Gastrocnemius medialis (tissue), 4 donors: Measurements from ENCODE around the gene MED9. TPM values are rescaled to one million over a fixed set of nuclear protein-coding genes. Genes with fewer than 3 reads are reported as not detected.

ENCODE experiments used
- ATAC-seq, 2 donors: fragments of 150-250 bp; one replicate each; pipeline ENCODE4 v1.9.1; 2016
- DNase-seq, 2 donors: peaks; one replicate each; pipeline ENCODE4 v3.0.0-alpha.2; 2019
- H3K27ac ChIP-seq, 4 donors: fragments of 200-600 bp; sonication (generic); 1 replicate in 1 of 4; 2 replicates in 3 of 4; pipeline ENCODE4 v1.5.1; 2016 to 2018; ENCODE audit warnings: mild to moderate bottlenecking in 2 of 4, moderate library complexity in 1 of 4
- H3K27me3 ChIP-seq, 3 donors: fragments of 200-600 bp; sonication (generic) in 2 of 3; 1 replicate in 1 of 3; 2 replicates in 2 of 3; pipeline versions ENCODE4 v1.5.1 to v1.6.0; 2016 to 2019; ENCODE audit warnings: mild to moderate bottlenecking in 1 of 3, moderate library complexity in 1 of 3
- H3K36me3 ChIP-seq, 2 donors: fragments of 200-600 bp; sonication (generic) in 1 of 2; one replicate each; pipeline ENCODE4 v1.5.1; 2017 to 2018
- H3K4me1 ChIP-seq, 2 donors: fragments of 200-600 bp; sonication (generic) in 1 of 2; one replicate each; pipeline ENCODE4 v1.5.1; 2016 to 2017; ENCODE audit warnings: mild to moderate bottlenecking in 2 of 2
- H3K4me3 ChIP-seq, 4 donors: fragments of 200-600 bp; sonication (generic) in 3 of 4; 1 replicate in 1 of 4; 2 replicates in 3 of 4; pipeline ENCODE4 v1.5.1; 2016 to 2019; ENCODE audit warnings: mild to moderate bottlenecking in 2 of 4
- H3K9me3 ChIP-seq, 3 donors: fragments of 200-600 bp; sonication (generic) in 2 of 3; 1 replicate in 1 of 3; 2 replicates in 2 of 3; pipeline ENCODE4 v1.5.1; 2016 to 2019
- POLR2A ChIP-seq, 2 donors: fragments of 450-650 bp; IDR thresholded peaks; one replicate each; pipeline ENCODE4 v1.6.1; 2017; ENCODE audit warnings: antibody characterized with exemption in 2 of 2, mild to moderate bottlenecking in 2 of 2, moderate library complexity in 2 of 2
- in situ Hi-C, 4 donors: fragments of 200-750 bp; cut with MboI; loops; one replicate each; pipeline versions ENCODE4 v1.15.0 to v1.8.0; 2017; ENCODE audit warnings: low sequenced_read_pairs in 4 of 4
- intact Hi-C: fragments of 100-400 bp; cut with DNase I; formaldehyde crosslinking; loops from one replicate; pipeline ENCODE4 v1.15.1; 2023; ENCODE audit warnings: low total_unique reads
- total RNA-seq, 4 donors: library from RNA; depleted of rRNA; stranded (reverse); fragments of >200 nt; gene quantifications; one replicate each; pipeline versions ENCODE4 v1.1.0 to v1.2.3, GENCODE V29; 2016
- TF ChIP-seq, protein P1 (sequence below), 5 experiments: fragments of 450-650 bp in 3 of 5; fragments of 200-600 bp in 2 of 5; sonication (generic) in 2 of 5; IDR thresholded peaks in 4 of 5; conservative IDR thresholded peaks in 1 of 5; 1 replicate in 4 of 5; 2 replicates in 1 of 5; pipeline ENCODE4 v1.5.1; 2016 to 2019; ENCODE audit warnings: antibody characterized with exemption in 5 of 5, mild to moderate bottlenecking in 3 of 5, moderate library complexity in 3 of 5

Gene MED9
- total RNA-seq, 4 donors from 2014 or later = 20.4 to 33.7 (median 27.7) TPM

DNA sequence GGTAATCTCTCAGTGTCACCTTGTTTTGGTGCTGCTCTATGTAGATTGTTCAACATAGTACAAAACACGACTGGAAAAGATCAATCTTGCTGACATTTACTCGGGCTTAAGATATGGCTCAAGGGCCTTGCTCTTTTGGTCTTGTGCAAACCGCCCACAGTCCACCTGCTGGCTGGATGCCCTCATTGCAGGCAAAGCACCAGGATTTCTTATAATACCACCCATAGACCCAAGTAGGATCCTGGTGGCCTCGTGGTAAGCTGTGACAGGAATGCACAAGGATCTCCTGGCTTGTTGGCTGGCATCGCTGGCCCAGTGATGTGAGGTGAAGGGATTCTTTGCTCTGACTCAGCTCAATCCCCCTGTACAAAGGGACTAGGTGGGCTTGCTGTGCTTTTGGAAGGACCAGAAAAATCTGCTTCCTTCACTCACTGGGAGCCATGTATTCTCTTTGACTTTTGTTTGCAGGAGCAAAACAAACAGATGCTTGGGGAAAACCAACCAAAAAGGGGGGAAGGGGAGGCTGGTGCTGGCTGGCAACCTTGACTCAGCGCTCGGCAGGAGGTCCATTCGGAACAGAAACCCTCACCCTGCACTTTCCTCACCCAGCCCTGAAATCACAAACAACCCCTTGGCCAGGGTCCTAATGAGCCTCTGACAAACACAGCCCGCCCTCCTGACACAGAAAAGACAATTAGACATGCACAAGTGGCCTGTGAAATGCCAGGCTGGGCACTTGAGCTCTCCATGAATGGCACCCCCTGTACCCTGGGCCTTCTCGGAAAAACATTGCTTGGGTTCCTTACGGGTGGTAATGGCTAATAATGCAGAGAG lies 36.6 kb upstream of the MED9 start:
- Histone ChIP-seq H3K4me3 (no peak overlapping the region), H3K27ac (no peak overlapping the region), H3K36me3 (no peaks in the 10 kb centered on the region), H3K4me1 (no peaks in the 10 kb centered on the region), H3K9me3 (no peaks in the 10 kb centered on the region), H3K27me3 (peaks cover 0 to 10% (median 3%) of the 10 kb centered on the region in 3 donors)
- in situ Hi-C loops = no loop called here
- DNase-seq (no peak), ATAC-seq (peak; percentile 46 to 49)
- TF ChIP-seq POLR2A (IDR thresholded peaks at IDR 0.05) = no peak
- TF ChIP-seq, protein P1, sequence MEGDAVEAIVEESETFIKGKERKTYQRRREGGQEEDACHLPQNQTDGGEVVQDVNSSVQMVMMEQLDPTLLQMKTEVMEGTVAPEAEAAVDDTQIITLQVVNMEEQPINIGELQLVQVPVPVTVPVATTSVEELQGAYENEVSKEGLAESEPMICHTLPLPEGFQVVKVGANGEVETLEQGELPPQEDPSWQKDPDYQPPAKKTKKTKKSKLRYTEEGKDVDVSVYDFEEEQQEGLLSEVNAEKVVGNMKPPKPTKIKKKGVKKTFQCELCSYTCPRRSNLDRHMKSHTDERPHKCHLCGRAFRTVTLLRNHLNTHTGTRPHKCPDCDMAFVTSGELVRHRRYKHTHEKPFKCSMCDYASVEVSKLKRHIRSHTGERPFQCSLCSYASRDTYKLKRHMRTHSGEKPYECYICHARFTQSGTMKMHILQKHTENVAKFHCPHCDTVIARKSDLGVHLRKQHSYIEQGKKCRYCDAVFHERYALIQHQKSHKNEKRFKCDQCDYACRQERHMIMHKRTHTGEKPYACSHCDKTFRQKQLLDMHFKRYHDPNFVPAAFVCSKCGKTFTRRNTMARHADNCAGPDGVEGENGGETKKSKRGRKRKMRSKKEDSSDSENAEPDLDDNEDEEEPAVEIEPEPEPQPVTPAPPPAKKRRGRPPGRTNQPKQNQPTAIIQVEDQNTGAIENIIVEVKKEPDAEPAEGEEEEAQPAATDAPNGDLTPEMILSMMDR (IDR thresholded peaks at IDR 0.05 in 4 of 5, conservative IDR thresholded peaks at IDR 0.05 in 1 of 5) = peak in 3 of 5 experiments; percentile 42 to 43 (median 42)
- intact Hi-C loops = no loop called here

DNA sequence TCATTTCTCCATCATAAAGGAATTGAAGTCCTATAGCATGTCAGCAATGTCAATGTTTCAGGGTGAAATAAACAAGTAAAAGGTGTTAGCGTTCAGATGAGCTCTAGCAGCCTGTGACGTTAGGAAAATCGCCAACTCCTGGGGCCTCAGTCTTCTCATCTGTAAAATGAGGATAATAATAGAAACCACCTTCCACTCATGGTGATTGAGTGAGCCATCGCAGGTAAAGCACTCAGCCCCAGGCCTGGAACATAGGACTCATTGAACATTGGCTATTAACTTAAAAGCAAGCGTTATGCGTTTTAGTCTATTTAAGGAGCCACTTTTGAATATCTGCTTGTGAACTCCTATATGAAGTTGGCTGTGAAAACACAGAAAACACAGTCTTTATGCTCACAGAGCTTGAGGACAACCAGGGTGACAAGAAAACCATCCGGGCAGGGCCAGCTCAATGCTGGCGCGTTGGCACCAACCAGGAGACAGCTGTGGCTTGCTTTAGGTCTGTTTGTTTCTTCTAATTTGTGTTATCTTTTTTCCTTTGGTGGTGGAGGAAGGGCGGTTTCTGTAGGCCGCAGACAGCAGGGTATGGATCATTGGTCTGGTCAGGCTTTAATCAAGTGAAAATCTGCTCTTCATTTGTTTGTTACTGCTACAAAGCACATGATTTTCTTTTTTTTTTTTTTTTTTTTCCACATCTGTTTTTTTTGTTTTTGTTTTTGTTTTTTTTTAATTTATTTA lies 35.7 kb upstream of the MED9 start:
- DNase-seq (no peak), ATAC-seq (no peak)
- Histone ChIP-seq H3K36me3 (no peaks in the 10 kb centered on the region), H3K27ac (no peak overlapping the region), H3K4me1 (peaks cover under 1 to 4% of the 10 kb centered on the region in 2 donors), H3K4me3 (no peak overlapping the region), H3K9me3 (no peaks in the 10 kb centered on the region), H3K27me3 (peaks cover 0 to 10% (median 3%) of the 10 kb centered on the region in 3 donors)
- intact Hi-C loops (no loop called here), in situ Hi-C loops (no loop called here)
- no peak for TF ChIP-seq POLR2A (IDR thresholded peaks at IDR 0.05)
- TF ChIP-seq, protein P1 (IDR thresholded peaks at IDR 0.05 in 4 of 5, conservative IDR thresholded peaks at IDR 0.05 in 1 of 5) = no peak

DNA sequence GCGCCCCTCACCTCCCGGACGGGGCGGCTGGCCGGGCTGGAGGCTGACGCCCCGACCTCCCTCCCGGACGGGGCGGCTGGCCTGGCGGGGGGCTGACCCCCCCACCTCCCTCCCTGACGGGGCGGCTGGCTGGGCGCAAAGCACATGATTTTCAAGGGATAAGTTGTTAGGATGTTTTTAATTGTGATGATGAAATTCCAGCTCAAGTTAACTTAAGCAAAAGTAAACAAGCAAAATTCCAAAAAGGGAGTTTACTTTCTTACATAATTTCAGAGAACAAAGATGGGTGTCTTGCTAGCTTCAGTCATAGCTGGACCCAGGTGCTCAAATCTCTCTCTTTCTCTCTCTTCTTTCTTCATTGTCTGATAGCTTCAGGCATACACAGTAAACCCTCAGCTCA lies 33.6 kb upstream of the MED9 start:
- no peak for TF ChIP-seq POLR2A (IDR thresholded peaks at IDR 0.05)
- TF ChIP-seq, protein P1 (IDR thresholded peaks at IDR 0.05 in 4 of 5, conservative IDR thresholded peaks at IDR 0.05 in 1 of 5) = no peak

DNA sequence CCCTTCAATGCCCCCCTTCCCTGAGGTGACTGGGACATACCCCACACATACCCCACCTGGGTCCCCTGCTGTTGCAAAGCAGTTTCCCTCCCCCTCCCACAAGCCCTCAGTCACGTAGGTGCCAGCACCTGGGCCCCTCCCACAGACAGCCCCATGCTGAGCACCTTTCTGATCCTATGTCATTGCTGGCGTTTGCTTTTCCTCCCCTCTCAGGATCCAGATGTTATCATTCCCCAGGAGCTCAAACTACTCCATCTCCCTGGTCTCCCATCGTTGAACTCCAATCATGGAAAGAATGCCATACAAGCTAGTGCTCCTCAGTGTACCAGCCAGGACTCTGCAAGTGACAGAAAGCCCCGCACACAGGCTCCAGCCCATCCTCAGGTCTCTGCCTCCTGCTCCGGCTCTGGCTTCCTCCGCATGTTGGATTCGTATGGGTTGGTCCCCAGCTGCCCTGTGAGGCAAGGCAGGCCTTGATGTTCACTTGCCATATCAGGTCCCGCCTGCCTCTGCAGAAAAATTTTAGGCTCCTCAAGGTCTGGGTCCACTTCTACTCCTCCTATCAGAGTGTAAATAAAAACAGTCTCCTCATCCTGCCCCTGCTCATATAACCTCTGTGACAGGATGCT lies 31.4 kb upstream of the MED9 start:
- intact Hi-C loops = loop anchor here (5.0 kb wide), 1 partner anchor 48 kb away; no protein-coding TSS in a partner anchor

More for the DNA sequence above, 33.6 kb upstream of the MED9 start:
- DNase-seq (no peak), ATAC-seq (no peak)
- Histone ChIP-seq H3K4me1 (peaks cover 7 to 10% of the 10 kb centered on the region in 2 donors), H3K27ac (no peak overlapping the region), H3K27me3 (peaks cover 0 to 10% (median 3%) of the 10 kb centered on the region in 3 donors), H3K36me3 (no peaks in the 10 kb centered on the region), H3K9me3 (no peaks in the 10 kb centered on the region), H3K4me3 (no peak overlapping the region)
- in situ Hi-C loops (no loop called here), intact Hi-C loops (no loop called here)

More for the DNA sequence above, 31.4 kb upstream of the MED9 start:
- peaks cover 0 to 10% (median 3%) of the 10 kb centered on the region in 3 donors for H3K27me3 ChIP-seq
- no peaks in the 10 kb centered on the region for H3K9me3 ChIP-seq
- ATAC-seq (no peak), DNase-seq (no peak)
- H3K27ac ChIP-seq = peak overlapping the region in 3 of 4 donors; percentile 30 to 61 (median 50)
- peaks cover 7 to 10% of the 10 kb centered on the region in 2 donors for H3K4me1 ChIP-seq
- in situ Hi-C loops = no loop called here
- H3K4me3 ChIP-seq = no peak overlapping the region
- TF ChIP-seq, protein P1 (IDR thresholded peaks at IDR 0.05 in 4 of 5, conservative IDR thresholded peaks at IDR 0.05 in 1 of 5) = no peak
- no peak for TF ChIP-seq POLR2A (IDR thresholded peaks at IDR 0.05)
- H3K36me3 ChIP-seq = no peaks in the 10 kb centered on the region
